ENCODE measurements around the gene TAB2.

- TF ChIP-seq ZNF70 (CRISPR knock-in tag; IDR thresholded peaks at IDR 0.05) (no peak), ARNTL (CRISPR knock-in tag; IDR thresholded peaks at IDR 0.05; ENCODE audit: borderline replicate concordance, low read depth) (no peak), ZC3H10 (CRISPR knock-in tag; IDR thresholded peaks at IDR 0.05) (no peak), ZFP30 (CRISPR knock-in tag; IDR thresholded peaks at IDR 0.05) (no peak), ISL1 (CRISPR knock-in tag; IDR thresholded peaks at IDR 0.05) (no peak), CREB5 (CRISPR knock-in tag; IDR thresholded peaks at IDR 0.05; ENCODE audit: low read depth) (no peak)
These were observed 142.2 kb downstream of the TAB2 start for GRCh38 chr6:149459761-149460160.

Data from SK-N-SH treated with all-trans-retinoic acid at 6 μM for 48 hours (cell line).